GM19035 (cell line): ENCODE results near the gene AATK.

Experiments used
- ATAC-seq: cut with Tn5 transposase; IDR thresholded peaks from one replicate; pipeline ENCODE4 v1.9.1; 2021; ENCODE audit not compliant: unreplicated experiment

The AATK gene

DNA sequence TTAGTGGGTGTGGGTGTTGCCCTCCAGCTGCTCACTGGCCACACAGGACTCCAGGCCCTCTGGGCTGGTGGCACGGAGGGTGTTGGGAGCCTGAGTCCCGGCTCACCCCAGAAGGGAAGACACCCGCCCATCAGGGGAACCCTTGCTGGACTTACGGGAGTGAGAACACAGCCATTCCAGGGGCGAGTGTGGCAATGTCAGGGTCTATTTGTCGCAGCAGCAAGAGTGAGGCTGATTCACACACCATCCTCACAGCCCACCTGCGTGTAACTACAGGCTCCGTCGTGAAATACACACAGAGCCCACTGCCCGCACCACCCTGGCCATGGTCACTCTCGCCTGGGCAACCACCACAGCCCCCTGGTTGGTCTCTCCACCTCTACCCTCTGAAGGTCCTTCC lies 17.8 kb upstream of the AATK start:
- no peak for ATAC-seq

DNA sequence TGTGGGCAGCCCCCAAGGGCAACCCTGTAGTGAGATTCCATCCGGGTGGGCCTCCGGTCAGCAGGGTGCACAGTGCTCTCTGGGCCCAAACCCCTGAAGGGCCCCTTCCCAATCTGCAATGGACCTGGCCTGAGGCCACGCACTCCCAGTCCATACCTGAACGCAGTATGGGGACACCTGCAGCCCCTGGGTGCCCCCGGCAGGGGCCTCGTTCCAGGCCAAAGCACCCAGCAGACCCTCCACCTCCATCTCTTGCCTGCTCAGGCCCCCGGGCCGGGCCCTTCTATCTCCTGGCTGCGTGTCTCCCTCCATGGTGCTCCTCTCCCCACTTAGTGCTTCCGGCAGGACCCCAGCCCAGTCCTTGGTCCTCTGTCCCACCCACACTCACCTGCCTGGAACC lies 17.3 kb upstream of the AATK start:
- ATAC-seq, result no peak

DNA sequence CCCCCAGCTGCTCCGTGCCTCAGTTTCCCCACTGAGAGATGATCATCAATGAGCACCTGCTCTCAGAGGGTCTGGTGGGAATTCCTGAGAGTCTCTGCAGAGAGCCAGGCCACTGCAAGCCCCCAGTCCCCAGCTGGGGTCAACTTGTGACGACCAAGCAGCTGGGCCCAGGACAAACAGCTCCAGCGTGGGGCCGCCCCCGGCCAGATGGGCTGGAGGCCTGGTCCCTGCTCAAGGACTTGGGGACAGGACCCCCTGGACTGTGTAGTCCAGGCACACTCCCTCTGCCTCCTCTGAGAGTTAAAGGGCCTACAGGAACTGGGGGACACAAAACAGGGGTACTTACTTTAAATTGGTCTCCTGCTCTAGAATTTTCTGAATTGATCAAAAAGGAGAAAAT lies 16.6 kb upstream of the AATK start:
- no peak for ATAC-seq

DNA sequence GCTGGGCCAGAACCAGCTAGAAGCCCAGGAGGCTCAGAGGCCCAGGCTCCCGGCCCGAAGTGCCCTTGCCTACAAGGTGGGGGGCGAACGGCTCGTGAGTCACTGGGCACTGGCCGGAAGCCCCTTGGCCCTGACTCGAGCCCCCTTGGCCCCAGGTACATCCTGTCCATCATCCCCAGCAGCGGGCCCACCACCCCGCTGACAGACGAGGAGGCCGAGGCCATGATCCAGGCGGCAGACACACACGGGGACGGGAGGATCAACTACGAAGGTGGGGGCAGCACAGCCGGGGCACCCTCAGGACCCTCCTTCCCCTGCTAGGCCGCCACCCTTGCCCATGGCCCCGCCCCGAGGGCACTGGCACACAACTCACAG lies 15.8 kb upstream of the AATK start:
- no peak for ATAC-seq

DNA sequence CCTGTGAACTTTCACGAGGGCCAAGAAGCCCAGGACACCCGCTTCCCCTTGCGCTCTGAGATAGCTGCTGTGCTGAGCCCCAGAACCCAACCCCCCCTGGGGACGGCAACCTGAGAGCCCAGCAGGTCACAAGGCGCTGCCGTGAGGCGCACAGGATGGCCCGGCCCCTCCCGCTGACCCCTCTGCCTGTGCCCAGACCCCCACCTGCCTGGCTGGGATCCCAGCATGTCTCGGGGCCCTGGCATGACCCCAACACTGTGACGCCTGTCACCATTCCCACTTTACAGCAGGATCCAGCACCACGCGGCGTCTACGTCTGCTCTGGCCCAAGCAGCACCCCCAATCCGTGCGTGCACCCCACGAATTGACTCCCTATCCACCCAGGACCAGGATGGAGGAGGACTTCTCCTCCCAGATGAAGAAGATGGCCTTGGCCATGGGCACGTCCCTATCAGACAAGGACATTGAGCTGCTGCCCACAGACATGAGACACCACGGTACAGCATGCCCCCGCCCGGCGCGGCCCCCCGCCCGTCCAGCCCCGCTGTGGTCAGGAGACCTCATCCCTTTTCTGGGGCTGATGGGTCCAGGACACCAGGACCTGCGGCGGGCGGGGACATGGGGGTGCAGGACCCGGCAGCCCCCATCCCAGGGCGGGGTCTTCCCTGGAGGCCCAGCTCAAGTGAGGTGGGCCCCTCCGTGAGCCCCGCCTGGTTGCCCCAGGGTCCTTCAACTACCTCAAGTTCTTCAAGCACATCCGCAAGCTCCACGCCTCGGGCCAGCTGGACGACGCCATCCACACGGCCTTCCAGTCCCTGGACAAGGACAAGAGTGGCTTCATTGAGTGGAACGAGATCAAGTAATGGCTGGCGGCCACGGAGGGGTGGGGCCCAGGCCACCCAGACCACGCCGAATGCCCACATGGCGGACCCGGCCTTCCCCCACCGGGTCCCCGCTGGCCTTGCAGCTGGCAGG lies 15.1 kb upstream of the AATK start:
- ATAC-seq, result no peak

DNA sequence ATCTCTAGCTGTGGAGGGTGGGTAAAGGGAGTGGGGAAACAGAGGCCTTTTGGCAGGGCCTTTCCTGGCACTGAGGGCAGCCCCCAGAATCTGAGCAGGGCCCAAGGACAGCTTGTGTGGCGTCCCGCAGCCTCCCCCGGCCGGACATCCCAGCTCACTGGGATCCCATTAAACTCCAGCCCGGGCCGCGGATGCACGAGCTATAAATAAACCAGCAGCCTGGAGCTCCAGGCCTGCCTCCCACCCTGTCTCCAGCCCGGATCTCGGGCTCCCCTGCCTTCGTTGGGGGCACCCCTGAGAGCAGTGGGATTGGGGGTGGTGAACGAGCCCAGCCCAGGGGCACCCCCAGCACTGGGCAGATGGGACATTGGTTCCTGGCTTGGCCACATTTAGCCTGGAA lies 13.8 kb upstream of the AATK start:
- ATAC-seq, result no peak

DNA sequence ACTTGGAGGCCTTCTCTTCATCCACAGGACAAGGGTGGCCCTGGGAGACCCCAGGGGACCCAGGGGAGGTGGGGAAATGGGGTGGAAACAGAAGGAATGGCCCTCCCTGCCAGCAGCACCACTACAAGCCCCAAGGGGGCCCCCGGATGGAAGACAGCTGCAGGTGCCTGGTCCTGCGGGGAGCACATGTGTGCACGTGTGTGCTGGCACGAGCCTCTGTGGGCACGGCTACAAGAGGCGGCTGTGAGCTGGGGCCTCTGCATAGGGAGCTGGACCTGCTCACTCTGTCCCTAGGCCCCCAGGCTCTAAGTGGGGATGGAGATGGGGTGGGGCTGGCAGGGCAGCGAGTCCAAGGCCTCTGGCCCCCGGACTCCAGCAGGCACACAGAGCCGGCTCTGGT lies 13.2 kb upstream of the AATK start:
- ATAC-seq, result no peak

DNA sequence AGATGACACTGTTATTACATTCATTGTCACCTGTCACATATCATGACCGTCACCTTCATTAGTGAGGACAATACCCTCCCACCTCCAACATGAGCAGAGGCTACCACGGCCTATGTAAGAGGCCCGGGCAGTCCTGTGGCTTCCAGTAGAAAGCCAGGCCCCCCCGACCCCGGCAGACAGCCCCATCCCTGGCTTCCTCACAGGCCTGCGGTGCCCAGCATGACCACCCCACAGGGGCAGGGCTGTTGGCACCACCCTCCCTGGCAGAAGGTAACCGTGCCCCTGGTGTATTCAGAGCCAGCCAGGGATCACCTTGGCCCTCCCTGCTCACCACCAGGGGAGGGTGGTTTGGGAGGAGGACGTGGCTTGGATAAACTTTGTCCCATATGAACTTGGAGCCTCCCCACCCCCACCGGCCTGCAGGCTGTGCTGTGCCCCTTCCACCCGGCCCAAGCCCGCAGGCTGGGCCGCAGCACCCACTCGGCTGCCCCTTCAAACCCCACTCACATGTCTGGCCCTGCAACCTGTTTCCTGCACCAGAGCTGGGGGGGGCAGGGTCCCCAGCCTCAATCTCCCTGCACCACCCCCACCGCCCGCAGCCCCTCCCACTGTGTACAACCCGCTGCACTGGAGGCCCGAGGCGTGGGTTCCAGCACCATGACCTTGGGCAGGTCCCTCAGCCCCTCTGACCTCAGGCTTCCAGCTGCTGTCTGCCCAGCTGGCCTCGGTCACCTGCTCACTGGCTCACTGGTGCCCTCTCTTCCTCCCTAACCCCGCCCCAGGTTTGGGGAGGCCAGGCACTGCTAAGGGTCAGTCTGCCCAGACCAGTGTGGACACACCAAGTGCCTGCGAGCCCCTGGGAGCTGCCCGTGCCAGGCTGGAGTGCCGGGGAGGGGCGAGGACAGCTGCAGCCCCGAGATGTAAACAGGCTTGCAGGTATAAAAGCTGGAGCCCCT lies 12.4 kb upstream of the AATK start:
- ATAC-seq, result no peak

DNA sequence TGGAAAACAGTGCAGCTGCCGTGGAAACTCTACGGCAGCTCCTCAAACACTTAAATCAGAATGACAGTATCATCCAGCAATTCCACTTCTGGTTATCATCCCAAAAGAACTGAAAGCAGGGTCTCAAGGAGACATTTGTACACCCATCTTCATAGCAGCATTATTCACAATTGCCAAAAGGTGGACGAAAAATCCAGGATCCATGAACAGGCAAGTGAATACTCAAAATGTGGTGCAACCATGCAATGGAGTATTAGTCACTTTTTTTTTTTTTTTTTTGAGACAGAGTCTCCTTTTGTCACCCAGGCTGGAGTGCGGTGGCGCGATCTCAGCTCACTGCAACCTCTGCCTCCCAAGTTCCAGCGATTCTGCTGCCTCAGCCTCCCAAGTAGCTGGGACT lies 10.6 kb upstream of the AATK start:
- no peak for ATAC-seq

DNA sequence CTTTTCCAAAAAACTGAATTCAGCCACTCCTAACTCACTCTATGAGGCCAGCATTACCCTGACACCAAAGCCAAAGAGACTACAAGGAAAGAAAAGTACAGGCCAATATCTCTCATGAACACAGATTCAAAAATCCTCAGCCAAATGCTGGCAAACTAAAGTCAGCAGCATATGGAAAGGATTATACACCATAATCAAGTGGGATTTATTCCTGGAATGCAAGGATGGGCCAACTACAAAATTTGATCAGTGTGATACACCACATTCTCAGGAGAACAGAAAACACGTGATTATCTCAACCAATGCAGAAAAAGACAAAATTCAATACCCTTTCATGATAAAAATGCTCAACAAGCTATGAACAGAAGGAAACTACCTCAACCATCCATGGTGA lies 7.7 kb upstream of the AATK start:
- ATAC-seq, result no peak

DNA sequence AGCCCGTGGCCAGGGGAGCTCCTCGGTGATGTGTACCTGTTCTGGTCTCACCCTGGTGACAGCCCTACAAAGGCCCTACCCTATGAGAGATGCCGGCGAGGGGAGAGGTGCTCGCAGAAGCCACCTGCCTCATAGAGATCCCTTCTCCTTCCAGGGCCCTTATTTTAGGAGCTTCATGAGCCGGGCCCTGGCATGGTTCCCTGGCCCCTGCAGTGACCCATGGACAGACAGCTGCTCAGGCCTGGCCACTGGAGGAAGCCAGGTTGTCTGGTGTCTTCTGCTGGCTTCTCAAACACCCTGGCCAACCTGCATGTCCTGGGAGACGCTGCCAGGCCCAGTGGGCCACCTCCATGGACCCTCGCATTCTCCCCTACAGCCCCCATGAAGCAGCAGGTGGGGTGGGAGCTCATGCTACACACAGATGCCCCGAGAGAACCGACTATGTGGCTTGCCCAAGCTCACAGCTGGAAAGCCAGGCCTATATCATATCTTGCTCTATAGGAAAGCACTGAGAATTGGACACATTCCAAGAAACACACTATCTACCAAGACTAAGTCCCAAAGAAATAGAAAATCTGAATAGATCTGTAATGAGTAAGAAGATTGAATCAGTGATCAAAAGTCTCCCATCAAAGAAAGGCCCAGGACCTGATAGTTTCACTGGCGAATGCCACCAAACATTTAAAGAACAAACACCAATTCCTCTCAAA lies 7.2 kb upstream of the AATK start:
- no peak for ATAC-seq

DNA sequence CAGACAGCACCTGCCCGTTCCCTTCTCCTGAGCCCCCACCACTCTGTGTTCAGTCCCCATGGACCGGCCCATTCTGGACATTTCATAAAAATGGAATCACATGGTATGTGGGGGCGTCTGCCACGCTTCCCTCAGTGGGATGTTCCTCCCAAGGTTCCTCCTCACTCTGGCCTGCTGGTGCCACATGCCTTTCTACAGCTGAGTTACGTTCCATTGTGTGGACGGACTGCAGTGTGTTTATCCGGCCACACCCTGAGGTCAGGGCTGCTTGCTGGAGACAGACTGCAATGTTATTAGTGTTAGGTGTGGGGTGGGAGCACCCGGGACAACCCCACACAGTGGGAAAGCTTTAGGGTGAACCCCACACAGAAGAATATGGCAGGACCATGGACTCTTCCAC lies 5.9 kb upstream of the AATK start:
- ATAC-seq, result no peak

DNA sequence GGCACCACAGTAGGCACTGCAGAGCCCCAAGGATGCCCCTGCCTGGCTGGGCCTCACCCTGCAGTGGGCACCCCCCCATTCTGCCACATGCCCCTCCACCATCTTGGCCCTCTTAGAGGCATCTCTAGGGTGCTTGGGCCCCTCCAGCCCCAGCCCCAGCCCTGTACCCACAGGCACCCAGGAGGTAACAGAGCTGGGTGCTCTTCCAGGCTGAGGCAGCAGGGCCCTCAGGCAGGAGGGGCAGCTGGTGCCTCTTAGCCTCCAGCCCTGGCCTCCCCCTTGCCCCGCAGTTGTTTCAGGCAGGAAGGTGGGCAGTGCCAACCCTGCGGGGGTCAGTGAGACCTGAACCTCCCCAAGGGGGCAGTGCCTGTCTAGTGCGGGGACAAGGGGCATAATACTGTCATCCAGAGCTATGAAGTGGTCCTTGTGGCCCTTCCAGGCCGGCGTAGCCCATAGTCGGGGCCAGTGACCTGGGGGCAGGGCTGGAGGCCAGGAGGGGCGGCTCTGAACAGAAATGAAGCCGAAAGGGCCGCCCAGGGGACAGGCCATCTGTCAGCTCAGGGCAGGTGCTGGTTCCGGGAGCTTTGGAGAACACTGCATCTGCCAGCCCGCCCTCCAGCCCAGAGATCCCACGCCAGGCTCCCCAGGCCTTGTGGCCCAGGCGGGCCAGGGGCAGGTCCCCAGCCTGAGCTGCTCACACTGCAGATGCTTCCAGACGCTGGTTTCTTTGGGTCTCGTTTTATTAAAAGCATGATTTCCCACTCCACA lies 4.9 kb upstream of the AATK start:
- ATAC-seq, result no peak

DNA sequence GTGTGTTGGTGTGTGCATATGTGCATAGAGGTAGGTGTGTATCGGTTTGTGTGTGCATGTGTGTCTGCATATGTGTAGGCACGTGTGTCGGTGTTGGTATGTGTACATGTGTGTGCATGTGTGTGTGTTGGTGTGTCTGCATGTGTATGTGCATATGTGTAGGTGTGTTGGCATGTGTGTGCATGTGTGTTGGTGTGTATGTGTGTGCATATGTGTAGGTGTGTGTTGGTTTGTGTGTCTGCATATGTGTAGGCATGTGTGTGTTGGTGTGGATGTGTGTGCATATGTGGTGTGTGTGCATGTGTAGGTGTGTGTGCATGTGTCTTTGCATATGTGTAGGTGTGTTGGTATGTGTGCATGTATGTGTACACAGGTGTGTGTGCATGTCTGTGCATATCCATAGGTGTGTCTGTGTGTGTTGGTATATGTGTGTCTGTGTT lies 3.9 kb upstream of the AATK start:
- ATAC-seq, result no peak

DNA sequence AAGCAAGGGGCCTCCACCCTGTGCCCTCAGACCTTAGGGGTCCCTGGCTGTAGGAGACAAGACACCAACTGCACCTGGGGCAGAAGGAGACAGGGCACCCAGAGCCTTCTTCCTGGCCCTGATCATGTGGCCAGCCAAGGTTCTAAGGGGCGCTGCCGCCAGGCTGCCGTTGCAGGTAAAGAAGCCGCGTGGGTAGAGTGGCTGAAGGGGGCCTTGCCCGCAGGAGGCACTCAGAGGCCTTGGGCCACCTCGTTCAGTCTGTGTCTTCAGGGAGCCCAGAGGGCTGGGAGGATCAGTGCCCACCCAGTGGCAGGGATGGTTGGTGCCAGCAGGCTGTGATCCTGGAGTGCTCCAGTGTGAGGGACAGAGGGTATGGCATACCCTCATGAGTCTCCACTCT lies 1.6 kb upstream of the AATK start:
- ATAC-seq, result no peak

DNA sequence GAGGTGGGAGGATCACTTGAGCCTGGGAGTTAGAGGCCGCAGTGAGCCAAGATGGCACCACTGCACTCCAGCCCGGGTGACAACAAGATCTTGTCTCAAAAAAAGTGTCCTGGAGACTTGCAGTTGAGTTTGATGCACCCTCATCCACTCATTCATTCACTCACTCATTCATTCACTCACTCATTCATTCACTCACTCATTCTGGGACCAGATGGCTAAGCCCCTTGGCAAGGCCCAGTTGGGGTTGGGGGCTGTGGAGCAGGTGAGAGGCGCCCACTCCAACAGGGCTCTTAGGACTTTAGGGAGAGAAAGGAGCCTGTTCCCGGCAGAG lies 1.1 kb upstream of the AATK start:
- ATAC-seq, result no peak

DNA sequence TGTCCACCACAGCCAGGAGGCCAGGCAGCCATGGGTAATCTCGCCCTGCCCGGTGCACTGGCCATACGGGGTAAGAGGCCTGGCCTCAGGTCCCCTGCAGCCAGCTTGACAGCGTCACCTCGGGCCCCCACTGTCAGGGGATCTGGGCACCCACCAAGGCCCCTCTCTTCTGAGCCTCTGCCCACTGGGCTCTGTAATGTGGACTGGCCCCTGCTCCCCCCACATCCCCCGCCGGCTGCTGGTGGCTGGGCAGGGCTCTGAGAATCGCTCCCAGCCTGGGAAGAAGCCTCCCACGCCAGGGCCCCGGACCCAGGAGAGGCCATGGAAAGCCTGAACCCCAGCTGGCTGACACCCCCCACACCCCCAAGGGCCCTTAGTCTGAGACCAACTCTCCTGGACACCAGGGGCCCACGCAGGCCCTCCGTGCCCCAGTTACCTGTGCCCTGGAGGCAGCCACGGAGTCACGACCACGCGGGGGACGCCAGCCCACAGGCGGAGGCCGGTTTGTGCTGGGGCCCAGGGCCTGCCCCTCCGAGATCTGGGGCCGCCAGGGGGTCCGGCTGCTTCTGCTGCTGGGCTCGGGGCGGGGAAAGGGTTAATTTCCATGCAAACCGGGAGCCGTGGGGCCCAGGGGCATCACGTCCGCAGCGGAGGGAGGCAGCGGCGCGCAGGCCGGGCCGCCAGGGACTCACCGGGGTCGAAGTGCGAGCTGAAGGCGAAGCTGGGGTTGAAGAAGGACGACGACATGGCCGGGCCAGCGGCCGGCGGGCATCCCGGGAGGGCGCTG lies 582 bp downstream of the AATK start, which contains the start of gene PVALEF:
Gene PVALEF (plus strand): TSS at position 262 of the 787 bp plus-strand sequence. CDS start 15,720 bp downstream, outside the sequence.
- ATAC-seq, result no peak

DNA sequence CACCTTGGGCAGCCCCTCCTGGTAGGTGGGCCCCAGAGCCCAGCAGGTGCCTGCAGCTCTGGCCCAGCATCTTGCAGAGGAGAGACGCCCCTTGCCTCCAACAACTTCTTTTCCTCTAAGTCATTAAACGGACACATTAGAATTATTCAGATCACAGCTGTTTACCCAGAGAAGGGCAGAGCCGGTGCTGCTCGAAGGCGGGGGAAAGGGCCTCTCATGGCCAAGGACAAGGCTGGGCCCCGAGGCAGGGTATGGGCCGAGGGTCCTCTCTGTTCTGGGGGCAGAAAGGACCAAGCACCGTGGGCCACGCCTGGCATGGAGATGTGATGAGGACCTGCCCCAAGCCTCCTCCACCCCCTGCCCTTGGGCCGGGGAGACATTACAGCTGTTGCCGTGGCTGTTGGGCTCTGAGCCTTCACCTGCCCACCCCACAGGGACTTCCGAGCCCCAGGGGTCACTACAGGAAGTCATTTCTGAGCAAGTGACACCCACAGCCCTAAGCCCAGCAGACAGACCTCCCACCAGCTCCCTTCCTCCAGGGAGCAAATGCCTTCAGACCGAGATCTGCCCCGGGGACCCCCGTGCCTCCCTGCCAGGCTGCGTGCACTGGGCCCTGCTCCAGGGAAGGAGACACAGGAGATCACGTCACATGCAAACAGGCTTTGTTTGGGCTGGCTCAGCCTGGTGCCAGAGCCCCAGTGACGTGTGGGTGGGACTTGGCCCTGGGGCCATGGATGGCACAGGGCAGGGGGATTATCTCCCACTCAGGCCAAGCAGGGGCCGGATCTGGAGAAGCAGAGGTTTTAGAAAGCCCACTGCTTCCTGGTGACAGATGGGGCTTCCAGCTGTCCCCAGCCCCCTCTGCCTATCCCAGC lies 1.4 kb downstream of the AATK start:
- ATAC-seq, result no peak
